Putamen (tissue), 1 donor: ENCODE results near the gene ABI3.

Experiments used
- DNase-seq: peaks from one replicate; pipeline ENCODE4 v3.0.0-alpha.2; 2016; ENCODE audit warnings: low spot score

Gene ABI3

GRCh38 chr17:49225554-49226236 lies 15.2 kb downstream of the ABI3 start:
- no peak for DNase-seq

GRCh38 chr17:49226771-49227435 lies 16.4 kb downstream of the ABI3 start:
- DNase-seq, result no peak

GRCh38 chr17:49227436-49228261 lies 17.1 kb downstream of the ABI3 start:
- DNase-seq, result peak; percentile 47

- DNase-seq, result no peak
Observed at GRCh38 chr17:49229076-49229804, 18.7 kb downstream of the ABI3 start.

GRCh38 chr17:49229805-49230600 lies 19.5 kb downstream of the ABI3 start:
- no peak for DNase-seq

- peak; percentile 79 for DNase-seq
Observed at GRCh38 chr17:49230636-49231562, 20.4 kb downstream of the ABI3 start, which contains the start of gene PHOSPHO1. PHOSPHO1 (minus strand) TSS chr17:49230787; CDS start chr17:49226691, 4,096 bp downstream.

GRCh38 chr17:49231563-49231894 lies 21.0 kb downstream of the ABI3 start:
- no peak for DNase-seq

- no peak for DNase-seq
Observed at GRCh38 chr17:49234509-49235080, 24.1 kb downstream of the ABI3 start.

GRCh38 chr17:49235896-49236295 lies 25.4 kb downstream of the ABI3 start:
- DNase-seq, result no peak

- DNase-seq, result no peak
Observed at GRCh38 chr17:49239963-49240362, 29.5 kb downstream of the ABI3 start.

GRCh38 chr17:49240619-49241018 lies 30.1 kb downstream of the ABI3 start:
- no peak for DNase-seq

- no peak for DNase-seq
Observed at GRCh38 chr17:49241040-49241439, 30.5 kb downstream of the ABI3 start.

- no peak for DNase-seq
Observed at GRCh38 chr17:49241692-49242397, 31.3 kb downstream of the ABI3 start.

- no peak for DNase-seq
Observed at GRCh38 chr17:49242813-49243212, 32.3 kb downstream of the ABI3 start.

- DNase-seq, result no peak
Observed at GRCh38 chr17:49244839-49245238, 34.3 kb downstream of the ABI3 start.

GRCh38 chr17:49247944-49248343 lies 37.4 kb downstream of the ABI3 start:
- no peak for DNase-seq

- no peak for DNase-seq
Observed at GRCh38 chr17:49249292-49249794, 38.8 kb downstream of the ABI3 start.

- DNase-seq, result no peak
Observed at GRCh38 chr17:49249890-49250522, 39.5 kb downstream of the ABI3 start.
